Measurements from ENCODE around the gene KCTD20.

GRCh38 chr6:36423101-36423824 lies 19.5 kb upstream of the KCTD20 start:
- TF ChIP-seq CTCF (IDR thresholded peaks at IDR 0.05) (peak; percentile 56 to 84 (median 66)), POLR2A (IDR thresholded peaks at IDR 0.05) (peak; percentile 56 to 76)
